ENCODE data around the gene MVB12B.

MVB12B gene

DNA sequence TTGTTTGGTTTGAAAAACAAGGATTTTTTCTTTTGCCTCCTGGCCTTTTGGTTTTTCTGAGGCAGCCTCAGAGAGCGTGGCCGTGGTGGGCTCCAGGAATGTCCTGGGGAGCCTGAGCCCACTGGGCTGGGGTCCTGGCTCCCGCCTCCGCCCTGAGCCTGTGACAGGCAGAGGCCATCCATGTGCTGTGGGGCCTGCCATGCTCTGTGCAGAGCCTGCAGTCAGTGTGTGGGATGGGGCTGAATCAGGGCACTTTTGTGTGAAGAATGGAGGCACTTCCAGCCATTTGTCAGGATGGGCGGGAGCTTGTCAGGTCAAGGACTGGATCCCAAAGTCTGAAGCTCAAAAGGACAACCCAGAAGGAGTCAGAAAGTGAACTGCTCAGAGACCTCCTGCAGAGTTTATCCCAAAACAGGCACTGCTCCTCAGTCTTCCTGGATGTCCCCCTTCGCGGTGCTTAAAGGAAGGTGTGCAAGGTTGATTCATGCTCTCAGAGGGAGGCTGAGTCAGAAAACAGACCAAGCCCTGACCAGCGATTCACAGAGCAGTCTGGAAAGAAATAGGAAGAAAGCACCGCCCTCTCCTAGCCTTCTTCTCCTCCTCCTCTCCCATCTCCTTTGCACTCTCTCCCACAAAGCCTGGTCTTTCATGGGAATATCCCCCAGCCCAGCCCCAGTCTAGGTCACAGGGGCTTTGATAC lies 53.2 kb downstream of the MVB12B start:
- H3K4me3 ChIP-seq (replicated peaks; ENCODE audit: low read depth, low read length) = no peak overlapping the region
- no peak for DNase-seq (ENCODE audit: extremely low read depth, low read depth)
- TF ChIP-seq, protein P1, sequence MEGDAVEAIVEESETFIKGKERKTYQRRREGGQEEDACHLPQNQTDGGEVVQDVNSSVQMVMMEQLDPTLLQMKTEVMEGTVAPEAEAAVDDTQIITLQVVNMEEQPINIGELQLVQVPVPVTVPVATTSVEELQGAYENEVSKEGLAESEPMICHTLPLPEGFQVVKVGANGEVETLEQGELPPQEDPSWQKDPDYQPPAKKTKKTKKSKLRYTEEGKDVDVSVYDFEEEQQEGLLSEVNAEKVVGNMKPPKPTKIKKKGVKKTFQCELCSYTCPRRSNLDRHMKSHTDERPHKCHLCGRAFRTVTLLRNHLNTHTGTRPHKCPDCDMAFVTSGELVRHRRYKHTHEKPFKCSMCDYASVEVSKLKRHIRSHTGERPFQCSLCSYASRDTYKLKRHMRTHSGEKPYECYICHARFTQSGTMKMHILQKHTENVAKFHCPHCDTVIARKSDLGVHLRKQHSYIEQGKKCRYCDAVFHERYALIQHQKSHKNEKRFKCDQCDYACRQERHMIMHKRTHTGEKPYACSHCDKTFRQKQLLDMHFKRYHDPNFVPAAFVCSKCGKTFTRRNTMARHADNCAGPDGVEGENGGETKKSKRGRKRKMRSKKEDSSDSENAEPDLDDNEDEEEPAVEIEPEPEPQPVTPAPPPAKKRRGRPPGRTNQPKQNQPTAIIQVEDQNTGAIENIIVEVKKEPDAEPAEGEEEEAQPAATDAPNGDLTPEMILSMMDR (IDR thresholded peaks at IDR 0.05; ENCODE audit: low read depth, low read length, missing control alignments) = no peak

DNA sequence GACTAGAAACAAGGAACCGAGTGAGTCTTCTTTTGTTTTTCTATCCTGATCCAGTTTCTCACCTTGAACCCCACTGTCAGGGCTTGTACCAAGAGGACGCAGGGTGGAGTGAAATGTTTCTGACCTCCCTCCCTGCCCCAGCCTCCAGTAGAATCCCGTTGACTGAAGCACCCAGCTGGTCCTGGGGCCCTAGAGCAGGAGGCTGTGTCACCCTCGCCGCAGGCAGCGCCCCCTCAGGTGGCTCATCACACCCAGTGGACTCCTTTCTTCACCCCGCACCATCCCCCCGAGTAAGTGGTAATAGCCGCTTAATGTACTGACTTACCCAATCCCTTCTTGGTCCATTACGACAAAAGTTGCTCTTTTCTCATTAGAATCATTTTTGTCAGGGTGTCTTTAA lies 53.8 kb downstream of the MVB12B start:
- TF ChIP-seq, protein P1 (IDR thresholded peaks at IDR 0.05; ENCODE audit: low read depth, low read length, missing control alignments) = no peak
- no peak overlapping the region for H3K4me3 ChIP-seq (replicated peaks; ENCODE audit: low read depth, low read length)
- DNase-seq (ENCODE audit: extremely low read depth, low read depth) = no peak

DNA sequence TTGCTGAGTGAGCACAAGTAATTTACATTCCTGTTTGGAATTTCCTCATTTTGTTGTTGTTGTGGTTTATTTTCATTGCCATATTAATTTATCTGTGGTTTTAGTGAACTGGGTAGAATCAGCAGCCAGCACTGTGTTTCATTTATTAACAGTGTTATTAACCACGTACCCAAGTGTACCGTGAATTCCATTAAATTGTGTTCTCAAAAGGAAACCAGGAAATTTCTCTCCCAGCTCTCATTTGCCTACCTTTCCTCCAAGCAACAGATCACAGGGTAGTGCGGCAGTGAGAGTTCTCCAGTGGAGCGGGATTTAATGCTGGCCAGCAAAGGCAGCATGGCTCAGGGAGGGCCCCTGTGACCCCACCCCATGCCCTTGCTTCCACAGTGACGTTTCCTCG lies 54.6 kb downstream of the MVB12B start:
- TF ChIP-seq, protein P1 (IDR thresholded peaks at IDR 0.05; ENCODE audit: low read depth, low read length, missing control alignments) = no peak
- no peak for DNase-seq (ENCODE audit: extremely low read depth, low read depth)
- no peak overlapping the region for H3K4me3 ChIP-seq (replicated peaks; ENCODE audit: low read depth, low read length)

DNA sequence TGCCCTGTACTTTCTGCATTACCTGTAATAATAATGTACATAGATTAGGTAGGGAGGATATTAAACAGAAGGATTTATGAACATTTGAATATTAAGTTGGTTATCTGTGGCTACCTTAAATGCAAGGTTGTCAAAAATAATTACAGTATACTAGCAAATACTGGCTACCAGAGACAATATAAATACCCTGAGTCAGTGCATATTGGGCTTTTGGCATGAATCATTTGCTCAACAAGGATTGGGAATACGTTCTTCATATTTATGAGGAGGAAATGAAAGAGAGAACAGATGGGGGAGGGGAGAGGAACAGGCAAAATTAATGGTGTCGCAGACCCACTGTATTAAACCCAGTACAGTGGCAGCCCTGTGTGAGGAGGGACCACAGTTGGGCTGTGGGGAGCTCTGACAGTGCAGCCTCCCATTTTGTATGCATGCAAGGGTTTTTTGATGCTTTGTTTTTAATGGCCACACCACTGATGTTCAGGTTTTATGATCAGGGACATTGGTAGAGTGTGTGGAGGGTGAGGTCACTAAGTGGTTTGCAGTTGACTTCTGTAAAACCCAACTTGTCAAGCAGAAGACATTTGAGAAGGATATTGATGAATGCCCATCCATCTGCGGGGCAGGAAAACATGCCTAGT lies 56.9 kb downstream of the MVB12B start:
- no peak for DNase-seq (ENCODE audit: extremely low read depth, low read depth)
- TF ChIP-seq, protein P1 (IDR thresholded peaks at IDR 0.05; ENCODE audit: low read depth, low read length, missing control alignments) = no peak
- H3K4me3 ChIP-seq (replicated peaks; ENCODE audit: low read depth, low read length) = no peak overlapping the region

DNA sequence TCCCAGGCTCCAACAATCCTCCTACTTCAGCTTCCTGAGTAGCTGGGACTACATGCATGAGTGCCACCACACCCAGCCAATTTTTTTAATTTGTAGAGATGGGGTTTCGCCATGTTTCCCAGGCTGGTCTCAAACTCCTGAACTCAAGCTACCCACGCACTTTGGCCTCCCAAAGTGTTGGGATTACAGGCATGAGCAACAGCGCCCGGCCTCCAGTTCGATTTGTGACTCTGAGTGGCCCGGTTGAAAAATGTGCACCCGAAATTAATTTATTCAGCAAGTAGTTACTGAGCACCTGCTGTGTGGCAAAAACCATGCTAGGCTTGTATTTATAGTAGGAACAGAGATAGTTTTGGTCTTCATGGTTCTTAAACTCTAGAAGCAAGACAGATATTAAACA lies 58.3 kb downstream of the MVB12B start:
- TF ChIP-seq, protein P1 (IDR thresholded peaks at IDR 0.05; ENCODE audit: low read depth, low read length, missing control alignments) = no peak
- DNase-seq (ENCODE audit: extremely low read depth, low read depth) = no peak
- H3K4me3 ChIP-seq (replicated peaks; ENCODE audit: low read depth, low read length) = no peak overlapping the region

DNA sequence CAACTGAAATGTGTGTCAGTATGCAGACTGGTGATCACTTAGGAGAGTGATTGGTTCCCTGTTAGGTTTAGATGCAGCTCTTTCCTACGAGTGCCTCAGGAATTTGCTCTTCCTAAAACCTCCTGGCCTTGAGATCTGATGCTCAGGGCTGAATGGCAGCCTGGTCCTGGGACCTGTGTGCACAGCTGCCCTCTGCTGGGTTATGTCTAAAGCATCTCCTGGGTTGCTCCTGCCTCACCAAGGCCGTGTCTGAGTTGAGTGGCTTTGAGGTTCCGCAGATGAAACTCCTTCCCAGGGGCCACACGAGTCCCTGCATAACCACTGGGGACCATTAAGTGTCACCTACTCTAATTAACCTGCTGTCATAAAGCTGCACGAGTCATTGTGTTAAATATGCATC lies 59.5 kb downstream of the MVB12B start:
- TF ChIP-seq, protein P1 (IDR thresholded peaks at IDR 0.05; ENCODE audit: low read depth, low read length, missing control alignments) = peak; percentile 12
- no peak overlapping the region for H3K4me3 ChIP-seq (replicated peaks; ENCODE audit: low read depth, low read length)
- DNase-seq (ENCODE audit: extremely low read depth, low read depth) = no peak

Data from HFF-Myc (cell line).